Naive thymus-derived CD4-positive, alpha-beta T cell (primary cell): ENCODE measurements around the gene ASB4. TPM values are rescaled to one million over a fixed set of nuclear protein-coding genes. Genes with fewer than 3 reads are reported as not detected.
A peak's percentile ranks its signal among the peaks of the same experiment; 100 is the strongest.

Experiments
- ATAC-seq: fragments of 150-1000 bp; cut with Tn5 transposase; 2 replicates; pipeline ENCODE4 v1.10.0; 2021; ENCODE audit warnings: mild to moderate bottlenecking, moderate library complexity
- CTCF ChIA-PET: fragments of 350-600 bp; sonication (Branson Sonifier 250); formaldehyde crosslinking; loops from one replicate; lab custom pipeline; 2021; ENCODE audit warnings: antibody characterized with exemption; lab: Charles Lee
- POLR2A ChIA-PET: fragments of 350-600 bp; sonication (Branson Sonifier 250); formaldehyde crosslinking; loops from one replicate; lab custom pipeline; 2021; ENCODE audit warnings: antibody characterized with exemption, inconsistent platforms; lab: Charles Lee
- DNase-seq, 9 donors: peaks; one replicate each; pipeline versions ENCODE4 v3.0.0 to v3.0.0-alpha.2; 2020 to 2022; ENCODE audit warnings: mixed read lengths in 1 of 9
- H3K27ac ChIP-seq: one replicate; pipeline ENCODE4 v1.7.0; 2013; ENCODE audit warnings: mild to moderate bottlenecking, low read depth, low read length, moderate library complexity
- H3K27me3 ChIP-seq, 2 donors: one replicate each; pipeline ENCODE4 v1.7.0; 2013; ENCODE audit warnings: low read length in 2 of 2, mild to moderate bottlenecking in 2 of 2, moderate library complexity in 2 of 2; ENCODE audit not compliant: control insufficient read depth in 2 of 2, insufficient read depth in 2 of 2
- H3K36me3 ChIP-seq, 3 experiments: 1 replicate in 2 of 3; 2 replicates in 1 of 3; pipeline ENCODE4 v1.7.0; 2013; ENCODE audit warnings: low read length in 3 of 3, mild to moderate bottlenecking in 3 of 3, moderate library complexity in 1 of 3; ENCODE audit not compliant: insufficient read depth in 3 of 3, control insufficient read depth in 2 of 3
- H3K4me1 ChIP-seq, 2 donors: one replicate each; pipeline ENCODE4 v1.7.0; 2013; ENCODE audit warnings: low read length in 2 of 2, mild to moderate bottlenecking in 2 of 2, moderate library complexity in 1 of 2; ENCODE audit not compliant: control insufficient read depth in 2 of 2, insufficient read depth in 2 of 2
- H3K4me3 ChIP-seq: 2 replicates; pipeline ENCODE4 v1.7.0; 2013; ENCODE audit warnings: mild to moderate bottlenecking, low read length
- H3K9me3 ChIP-seq, 3 experiments: 1 replicate in 2 of 3; 2 replicates in 1 of 3; pipeline ENCODE4 v1.7.0; 2013; ENCODE audit warnings: low read length in 3 of 3; ENCODE audit not compliant: control insufficient read depth in 2 of 3
- H3K27ac Mint-ChIP-seq, 9 donors: one replicate each; pipeline ENCODE4 v1.8.0; 2020 to 2022; ENCODE audit warnings: mixed read lengths in 9 of 9, mild to moderate bottlenecking in 8 of 9, moderate library complexity in 5 of 9, inconsistent platforms in 2 of 9
- H3K27me3 Mint-ChIP-seq, 5 donors: one replicate each; pipeline ENCODE4 v1.8.0; 2021 to 2022; ENCODE audit warnings: mixed read lengths in 5 of 5, mild to moderate bottlenecking in 1 of 5
- H3K36me3 Mint-ChIP-seq, 5 donors: one replicate each; pipeline ENCODE4 v1.8.0; 2020 to 2022; ENCODE audit warnings: mixed read lengths in 5 of 5, mild to moderate bottlenecking in 3 of 5, inconsistent platforms in 1 of 5
- H3K4me1 Mint-ChIP-seq, 7 donors: one replicate each; pipeline ENCODE4 v1.8.0; 2020 to 2022; ENCODE audit warnings: mixed read lengths in 7 of 7, mild to moderate bottlenecking in 3 of 7, inconsistent platforms in 1 of 7
- H3K4me3 Mint-ChIP-seq, 10 donors: one replicate each; pipeline ENCODE4 v1.8.0; 2020 to 2022; ENCODE audit warnings: mild to moderate bottlenecking in 10 of 10, mixed read lengths in 10 of 10, moderate library complexity in 6 of 10, inconsistent platforms in 2 of 10
- H3K9me3 Mint-ChIP-seq, 11 donors: one replicate each; pipeline ENCODE4 v1.8.0; 2020 to 2022; ENCODE audit warnings: mixed read lengths in 11 of 11, mild to moderate bottlenecking in 4 of 11, inconsistent platforms in 1 of 11, moderate library complexity in 1 of 11
- intact Hi-C, 2 donors: fragments of 100-400 bp; cut with micrococcal nuclease; formaldehyde crosslinking; loops; one replicate each; pipeline ENCODE4 v1.15.1; 2023
- polyA plus RNA-seq, 2 donors: library from polyadenylated mRNA; unstranded; fragments of 300-500 nt; fragmentation: Illumina TruSeq; gene quantifications; one replicate each; pipeline ENCODE4 v1.2.3, GENCODE V29; 2021
- total RNA-seq, 6 experiments: library from RNA in 5 of 6; stranded (reverse) in 5 of 6; gene quantifications; 1 replicate in 5 of 6; 2 replicates in 1 of 6; pipeline ENCODE4 v1.2.3 and lab custom pipeline; 2021 to 2026

ASB4 gene
- total and polyA plus RNA-seq, 7 experiments from 2014 or later = not detected

GRCh38 chr7:95517458-95517857 is 31.7 kb downstream of the ASB4 start:
- DNase-seq = no peak
- Mint-ChIP-seq H3K4me1 (no peaks in the 10 kb centered on the region), H3K27me3 (peaks cover under 1 to 25% (median 17%) of the 10 kb centered on the region in 5 donors), H3K36me3 (no peaks in the 10 kb centered on the region), H3K9me3 (peaks cover 0 to 3% (median 0%) of the 10 kb centered on the region in 11 donors), H3K27ac (no peak overlapping the region), H3K4me3 (no peak overlapping the region)
- ChIA-PET POLR2A (no interaction called here), CTCF (no interaction called here)
- ATAC-seq = no peak
- Histone ChIP-seq H3K4me3 (no peak overlapping the region), H3K9me3 (no peaks in the 10 kb centered on the region), H3K27me3 (no peaks in the 10 kb centered on the region), H3K27ac (no peak overlapping the region), H3K36me3 (no peaks in the 10 kb centered on the region), H3K4me1 (no peaks in the 10 kb centered on the region)
- intact Hi-C loops = no loop called here

DNA sequence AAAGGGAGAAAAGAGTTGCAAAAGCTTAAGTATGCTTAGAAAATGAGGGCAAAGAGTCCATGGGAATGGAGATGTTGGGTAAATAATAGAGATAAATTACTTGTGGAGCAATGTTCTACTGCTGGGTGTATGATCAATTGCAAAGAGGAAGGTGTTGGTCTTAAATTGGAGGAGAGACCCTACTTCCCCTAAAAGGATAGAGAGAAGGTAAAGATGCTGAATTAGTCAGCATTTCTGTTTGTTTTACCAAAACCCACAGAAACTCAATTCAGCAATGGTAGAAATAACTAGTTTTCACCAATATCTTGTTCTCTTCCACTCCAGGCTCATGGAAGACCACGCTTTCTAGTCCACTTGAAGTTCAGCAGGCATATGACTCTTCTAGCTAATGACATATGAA is 32.1 kb downstream of the ASB4 start:
- Histone ChIP-seq H3K4me1 (no peaks in the 10 kb centered on the region), H3K36me3 (no peaks in the 10 kb centered on the region), H3K9me3 (no peaks in the 10 kb centered on the region), H3K27ac (no peak overlapping the region), H3K27me3 (no peaks in the 10 kb centered on the region), H3K4me3 (no peak overlapping the region)
- Mint-ChIP-seq H3K36me3 (no peaks in the 10 kb centered on the region), H3K27me3 (peaks cover 5 to 25% (median 20%) of the 10 kb centered on the region in 5 donors), H3K4me1 (no peaks in the 10 kb centered on the region), H3K9me3 (peaks cover 0 to 3% (median 0%) of the 10 kb centered on the region in 11 donors), H3K4me3 (no peak overlapping the region), H3K27ac (no peak overlapping the region)
- CTCF ChIA-PET = no interaction called here
- POLR2A ChIA-PET = no interaction called here
- ATAC-seq (no peak), DNase-seq (no peak)
- intact Hi-C loops = no loop called here

DNA sequence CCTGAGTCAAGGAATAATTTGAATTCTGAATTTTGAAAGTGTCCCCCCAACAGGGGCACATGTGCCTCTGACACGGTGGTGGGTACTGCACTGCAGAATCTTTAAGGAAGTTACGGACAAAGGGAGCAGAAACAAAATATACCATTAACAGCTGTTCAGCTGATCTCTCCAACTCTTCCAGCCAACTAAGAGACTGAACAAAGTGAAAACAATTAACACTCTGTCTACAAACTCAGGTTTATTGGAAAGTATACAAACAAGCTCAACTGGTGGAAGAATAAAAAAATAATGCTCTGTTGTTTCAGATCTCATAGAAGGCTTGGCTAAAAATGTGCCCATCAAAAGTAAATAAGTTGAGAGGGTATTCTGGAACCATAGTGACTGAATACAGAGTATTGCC is 34.4 kb downstream of the ASB4 start:
- H3K27ac Mint-ChIP-seq = no peak overlapping the region
- DNase-seq (no peak), ATAC-seq (no peak)
- Histone ChIP-seq H3K27ac (no peak overlapping the region), H3K4me3 (no peak overlapping the region), H3K9me3 (no peaks in the 10 kb centered on the region), H3K27me3 (no peaks in the 10 kb centered on the region), H3K4me1 (no peaks in the 10 kb centered on the region), H3K36me3 (no peaks in the 10 kb centered on the region)
- H3K9me3 Mint-ChIP-seq = peaks cover 0 to 3% (median 0%) of the 10 kb centered on the region in 11 donors
- H3K4me3 Mint-ChIP-seq = no peak overlapping the region
- ChIA-PET CTCF (no interaction called here), POLR2A (no interaction called here)
- intact Hi-C loops = no loop called here
- peaks cover 9 to 17% (median 16%) of the 10 kb centered on the region in 5 donors for H3K27me3 Mint-ChIP-seq
- H3K4me1 Mint-ChIP-seq = no peaks in the 10 kb centered on the region
- no peaks in the 10 kb centered on the region for H3K36me3 Mint-ChIP-seq

- no peaks in the 10 kb centered on the region for H3K9me3 ChIP-seq
- H3K4me3 ChIP-seq = no peak overlapping the region
- no peaks in the 10 kb centered on the region for H3K36me3 ChIP-seq
- H3K27me3 ChIP-seq = no peaks in the 10 kb centered on the region
- DNase-seq (no peak), ATAC-seq (no peak)
- POLR2A ChIA-PET = no interaction called here
- no peaks in the 10 kb centered on the region for H3K4me1 ChIP-seq
- Mint-ChIP-seq H3K27ac (no peak overlapping the region), H3K4me3 (no peak overlapping the region), H3K9me3 (no peaks in the 10 kb centered on the region), H3K4me1 (no peaks in the 10 kb centered on the region), H3K27me3 (peaks cover 5 to 19% (median 8%) of the 10 kb centered on the region in 5 donors), H3K36me3 (no peaks in the 10 kb centered on the region)
- intact Hi-C loops = no loop called here
- H3K27ac ChIP-seq = no peak overlapping the region
- CTCF ChIA-PET = no interaction called here
Measured at GRCh38 chr7:95525503-95525902, 39.8 kb downstream of the ASB4 start.

DNA sequence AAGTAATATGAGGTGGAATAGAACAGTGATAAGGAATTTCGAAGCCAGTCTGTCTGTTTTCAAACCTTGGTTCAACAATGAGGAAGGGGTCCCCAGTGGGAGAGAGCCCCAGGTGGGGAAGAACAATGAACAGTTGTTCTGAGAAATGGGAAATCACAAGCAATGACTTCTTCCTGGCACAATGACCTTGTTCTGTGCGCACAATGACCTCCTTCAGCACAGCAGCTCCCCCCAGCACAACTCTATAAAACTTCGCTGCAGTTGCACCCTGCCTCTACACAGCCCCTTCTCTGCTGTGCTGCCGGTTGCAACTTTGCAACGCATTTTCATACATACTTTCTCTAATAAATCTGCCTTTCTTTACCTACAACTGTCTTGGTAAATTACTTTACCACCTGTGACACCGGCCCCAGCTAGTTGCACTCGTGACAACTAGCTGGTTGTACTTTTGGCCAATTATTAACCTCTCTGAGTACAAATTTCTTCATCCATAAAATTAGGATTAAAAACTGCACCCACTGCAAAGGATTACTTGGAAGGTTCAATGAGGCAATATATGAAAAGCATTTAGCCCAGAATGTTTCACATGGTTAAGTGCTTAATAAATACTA is 40.5 kb downstream of the ASB4 start:
- H3K36me3 Mint-ChIP-seq = no peaks in the 10 kb centered on the region
- H3K4me3 ChIP-seq = no peak overlapping the region
- H3K4me1 Mint-ChIP-seq = no peaks in the 10 kb centered on the region
- ATAC-seq = no peak
- no peak overlapping the region for H3K27ac ChIP-seq
- intact Hi-C loops = no loop called here
- peaks cover 5 to 19% (median 8%) of the 10 kb centered on the region in 5 donors for H3K27me3 Mint-ChIP-seq
- no peak overlapping the region for H3K4me3 Mint-ChIP-seq
- CTCF ChIA-PET = no interaction called here
- H3K27ac Mint-ChIP-seq = no peak overlapping the region
- no peak for DNase-seq
- H3K36me3 ChIP-seq = no peaks in the 10 kb centered on the region
- H3K27me3 ChIP-seq = no peaks in the 10 kb centered on the region
- no peaks in the 10 kb centered on the region for H3K9me3 ChIP-seq
- POLR2A ChIA-PET = no interaction called here
- no peaks in the 10 kb centered on the region for H3K4me1 ChIP-seq
- no peaks in the 10 kb centered on the region for H3K9me3 Mint-ChIP-seq

- POLR2A ChIA-PET = no interaction called here
- intact Hi-C loops = loop anchor here in 1 of 2 donors (1.0 kb wide), 2 partner anchors 163 to 344 kb away; no protein-coding TSS in a partner anchor
- H3K4me1 ChIP-seq = no peaks in the 10 kb centered on the region
- no peak for DNase-seq
- Mint-ChIP-seq H3K27ac (no peak overlapping the region), H3K4me1 (no peaks in the 10 kb centered on the region), H3K4me3 (no peak overlapping the region), H3K9me3 (no peaks in the 10 kb centered on the region), H3K27me3 (peaks cover 5 to 19% (median 8%) of the 10 kb centered on the region in 5 donors), H3K36me3 (no peaks in the 10 kb centered on the region)
- H3K4me3 ChIP-seq = no peak overlapping the region
- CTCF ChIA-PET = no interaction called here
- H3K27me3 ChIP-seq = no peaks in the 10 kb centered on the region
- H3K27ac ChIP-seq = no peak overlapping the region
- peak; percentile 50 for ATAC-seq
- no peaks in the 10 kb centered on the region for H3K9me3 ChIP-seq
- H3K36me3 ChIP-seq = no peaks in the 10 kb centered on the region
Measured at GRCh38 chr7:95527033-95527775, 41.5 kb downstream of the ASB4 start.
